Activated CD8-positive, alpha-beta memory T cell treated with anti-CD3 and anti-CD28 coated beads, Interleukin-2, amount 50 U/mL, for 4 hours (primary cell): ENCODE measurements around the gene RAB31.
"Not testable (repeated sequence)": the region's sequence is repeated elsewhere in the genome, so short reads cannot be mapped to it uniquely, and the experiment has no call there.

Experiments
- DNase-seq: peaks from one replicate; pipeline ENCODE4 v3.0.0-alpha.2; 2020

RAB31 gene

DNA sequence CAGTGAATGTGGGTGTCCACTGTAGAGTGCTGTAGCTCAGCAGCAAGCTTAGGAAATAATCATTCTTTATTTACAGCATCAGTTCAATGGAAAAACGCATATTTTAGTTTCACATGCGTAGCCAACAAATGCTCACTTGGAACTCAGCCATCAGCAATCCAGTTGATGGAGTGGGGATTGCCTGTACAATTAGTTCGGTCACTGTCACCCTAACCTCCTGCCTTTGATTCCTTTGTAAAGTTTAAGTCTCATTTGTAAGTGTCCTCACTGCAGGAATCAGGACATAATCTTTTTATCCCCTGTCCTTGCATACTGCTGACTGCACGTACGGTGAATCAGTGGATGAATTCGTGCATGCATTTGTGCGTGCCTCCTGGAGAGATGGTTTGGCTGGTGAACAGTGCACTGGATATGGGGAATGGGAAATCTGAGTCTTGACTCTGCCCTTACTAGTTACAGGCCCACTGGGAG, 55.9 kb downstream of the RAB31 start:
- no peak for DNase-seq

DNA sequence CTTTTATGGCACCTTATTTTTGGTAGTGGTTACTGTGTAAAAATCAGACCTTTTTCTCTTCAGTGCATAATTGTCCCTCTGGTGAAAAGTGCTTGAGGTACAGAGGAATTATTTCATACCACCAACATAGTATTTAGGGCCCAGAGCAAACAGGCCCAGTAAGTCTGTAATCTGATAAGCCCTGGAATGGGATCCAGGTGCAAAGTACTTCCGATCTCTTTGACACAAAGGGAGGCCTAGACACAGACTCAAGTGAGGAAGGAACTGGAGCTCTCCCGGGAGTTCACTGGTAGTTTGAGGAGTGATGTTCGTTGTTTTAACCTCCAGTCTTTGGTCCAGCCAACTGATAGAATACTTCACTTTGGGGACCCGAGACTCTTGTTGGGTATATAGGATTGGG, 57.4 kb downstream of the RAB31 start:
- DNase-seq: no peak

GRCh38 chr18:9766076-9766481, 58.0 kb downstream of the RAB31 start:
- no peak for DNase-seq

GRCh38 chr18:9766740-9767139, 58.6 kb downstream of the RAB31 start:
- DNase-seq: no peak

- not testable (repeated sequence) for DNase-seq
Observed at GRCh38 chr18:9768071-9768691, 60.1 kb downstream of the RAB31 start.

DNA sequence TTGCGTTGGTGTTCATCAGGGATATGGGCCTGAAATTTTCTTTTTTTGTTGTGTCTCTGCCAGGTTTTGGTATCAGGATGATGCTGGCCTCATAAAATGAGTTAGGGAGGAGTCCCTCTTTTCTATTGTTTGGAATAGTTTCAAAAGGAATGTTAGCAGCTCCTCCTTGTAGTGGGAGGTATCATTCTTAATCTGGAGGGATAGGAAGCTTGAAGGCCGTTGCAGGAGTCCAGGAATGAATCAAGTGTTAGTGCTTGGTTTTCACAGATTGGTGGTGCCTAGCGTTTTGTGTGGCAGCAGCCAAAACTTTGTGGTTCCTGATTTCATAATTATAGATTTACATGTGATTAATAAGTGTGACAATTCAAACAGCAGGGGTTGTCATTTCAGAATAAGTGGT, 62.0 kb downstream of the RAB31 start:
- DNase-seq: not testable (repeated sequence)

- DNase-seq: peak; percentile 47
Observed at GRCh38 chr18:9771261-9771976, 63.3 kb downstream of the RAB31 start.

DNA sequence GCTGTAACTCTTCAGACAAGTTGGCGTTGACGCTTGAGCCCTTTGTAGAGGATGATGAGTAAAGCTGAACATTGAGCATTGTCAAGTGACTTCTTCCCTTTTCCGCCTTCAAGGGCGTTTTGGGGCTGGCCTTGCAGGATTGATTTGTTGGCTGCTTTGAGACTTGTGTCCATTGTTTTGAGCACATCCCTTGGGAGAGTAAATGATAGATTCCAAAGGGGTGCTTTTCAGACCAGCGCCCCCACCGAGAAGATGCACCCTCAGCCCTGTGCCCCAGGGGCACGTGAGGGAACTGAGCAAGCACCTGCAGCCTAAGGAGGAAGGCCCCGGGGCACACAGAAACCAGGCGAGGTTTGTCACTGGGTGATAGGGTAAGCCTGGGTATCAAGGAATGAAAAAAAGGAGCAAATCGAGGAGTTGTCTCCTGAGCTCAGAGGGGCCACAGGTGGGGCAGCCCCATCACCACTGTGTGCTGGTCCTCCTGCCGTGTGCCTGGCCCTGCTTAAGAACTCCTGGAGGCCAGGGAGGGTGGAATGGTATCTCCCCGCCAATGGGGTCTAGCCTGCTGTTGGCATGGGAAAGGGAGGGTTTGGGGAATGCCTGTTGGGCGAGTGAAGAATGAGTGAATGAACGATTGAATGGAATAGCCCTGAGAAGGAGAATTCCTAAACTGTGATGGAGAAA, 64.0 kb downstream of the RAB31 start:
- DNase-seq: no peak

GRCh38 chr18:9772847-9773677, 65.0 kb downstream of the RAB31 start:
- no peak for DNase-seq

DNA sequence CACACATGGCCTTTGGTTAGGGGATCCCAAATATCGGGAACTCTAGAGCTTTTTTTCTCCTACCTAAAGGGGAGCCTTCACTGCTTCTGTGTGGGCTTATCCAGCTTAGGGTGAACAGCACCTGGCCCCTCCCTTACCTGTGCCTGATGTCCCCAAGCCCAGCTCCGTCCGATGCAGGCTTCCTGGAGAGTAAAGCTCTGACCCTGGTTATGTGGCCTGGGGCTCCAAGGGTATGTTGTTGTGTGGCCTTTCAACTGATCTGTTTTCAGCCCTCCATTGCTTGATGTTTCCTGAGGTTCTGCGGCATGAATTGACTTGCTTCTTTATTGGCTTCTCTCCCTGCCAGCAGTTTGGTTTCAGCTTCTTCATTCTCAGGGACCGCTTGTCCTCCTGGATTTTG, 66.0 kb downstream of the RAB31 start:
- DNase-seq: no peak

DNA sequence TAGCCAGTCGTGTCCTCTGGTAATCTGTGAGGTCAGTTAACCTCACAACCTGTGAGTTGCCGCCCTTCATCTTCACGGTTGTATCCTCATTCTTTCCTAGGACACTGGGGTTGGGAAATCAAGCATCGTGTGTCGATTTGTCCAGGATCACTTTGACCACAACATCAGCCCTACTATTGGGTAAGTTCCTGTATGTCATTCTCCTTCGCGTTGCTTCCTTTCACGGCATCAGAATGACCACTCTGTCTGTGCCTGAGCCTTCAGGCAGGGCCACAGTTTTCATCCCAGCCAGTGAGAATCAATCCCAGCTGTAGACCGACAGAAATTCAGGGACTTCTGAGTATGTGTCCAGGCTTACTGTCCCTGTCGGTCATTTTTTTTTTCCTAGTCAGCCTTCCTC, 67.1 kb downstream of the RAB31 start:
- no peak for DNase-seq

DNA sequence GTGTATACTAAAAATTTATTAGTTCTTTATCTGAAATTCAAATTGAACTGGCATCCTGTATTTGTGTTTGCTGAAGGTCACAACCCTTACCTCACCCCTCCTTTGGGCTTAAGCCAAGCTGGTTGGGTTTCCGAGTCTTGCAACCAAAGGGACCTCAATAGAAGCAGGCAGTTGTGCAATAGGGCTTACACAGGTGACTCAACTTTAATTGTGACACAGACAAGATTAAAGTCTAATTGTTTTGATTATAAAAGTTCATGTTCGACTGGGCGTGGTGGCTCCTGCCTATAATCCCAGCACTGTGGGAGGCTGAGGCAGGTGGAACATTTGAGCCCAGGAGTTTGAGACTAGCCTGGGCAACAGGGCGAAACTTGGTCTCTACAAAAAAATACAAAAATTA, 71.5 kb downstream of the RAB31 start:
- DNase-seq: no peak

DNA sequence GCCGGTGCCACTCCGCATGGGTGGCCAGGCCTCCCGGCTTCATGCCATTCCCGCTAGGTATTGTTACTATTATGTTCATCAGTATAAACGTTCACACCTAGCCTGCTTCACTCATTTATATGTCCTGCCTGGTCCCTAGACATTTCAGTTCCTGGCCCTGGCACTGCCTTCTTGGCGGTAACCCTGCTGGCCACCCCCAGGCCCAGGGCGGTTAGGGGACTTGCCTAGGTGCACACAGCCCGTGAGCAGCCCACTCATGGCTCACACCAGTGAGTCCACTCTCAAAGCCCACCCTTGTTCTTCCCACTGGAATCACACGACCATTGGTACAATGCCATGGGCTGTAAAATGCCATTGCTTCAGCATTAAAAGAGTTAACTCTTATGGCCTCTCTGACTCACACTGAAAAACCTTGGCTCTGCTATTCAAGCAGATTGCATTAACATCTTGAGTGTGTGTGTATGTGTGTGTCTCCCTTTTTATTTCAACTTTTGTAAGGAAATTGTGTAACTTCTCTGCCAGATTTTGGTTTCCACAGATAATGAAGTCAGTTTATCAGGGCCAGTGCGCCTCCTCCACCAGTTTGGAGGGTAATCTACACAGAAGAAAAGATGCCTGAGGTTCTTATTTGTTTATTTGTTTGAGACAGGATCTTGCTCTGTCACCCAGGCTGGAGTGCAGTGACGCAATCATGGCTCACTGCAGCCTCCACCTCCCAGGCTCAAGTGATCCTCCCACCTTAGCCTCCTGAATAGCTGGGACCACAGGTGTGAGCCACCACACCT, 74.2 kb downstream of the RAB31 start:
- DNase-seq: no peak

DNA sequence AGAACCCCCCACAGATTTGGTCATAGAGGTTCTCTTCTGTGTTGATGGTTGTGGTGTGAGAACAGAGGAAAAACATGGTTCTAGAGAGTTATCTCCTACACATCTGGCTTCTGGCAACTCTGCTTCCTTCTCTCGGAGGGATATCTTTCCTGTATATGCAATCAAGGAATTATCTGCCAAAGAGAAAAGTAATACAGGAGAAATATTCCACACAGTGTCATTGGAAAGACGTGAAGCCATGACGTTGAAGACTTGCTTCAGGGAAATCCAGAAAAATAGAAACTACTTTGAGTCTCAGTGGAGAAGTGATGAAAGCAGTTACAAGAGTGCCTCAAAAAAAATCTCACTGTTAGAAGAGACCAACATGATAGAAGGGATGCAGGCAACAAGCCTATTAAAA, 78.5 kb downstream of the RAB31 start:
- DNase-seq: no peak

DNA sequence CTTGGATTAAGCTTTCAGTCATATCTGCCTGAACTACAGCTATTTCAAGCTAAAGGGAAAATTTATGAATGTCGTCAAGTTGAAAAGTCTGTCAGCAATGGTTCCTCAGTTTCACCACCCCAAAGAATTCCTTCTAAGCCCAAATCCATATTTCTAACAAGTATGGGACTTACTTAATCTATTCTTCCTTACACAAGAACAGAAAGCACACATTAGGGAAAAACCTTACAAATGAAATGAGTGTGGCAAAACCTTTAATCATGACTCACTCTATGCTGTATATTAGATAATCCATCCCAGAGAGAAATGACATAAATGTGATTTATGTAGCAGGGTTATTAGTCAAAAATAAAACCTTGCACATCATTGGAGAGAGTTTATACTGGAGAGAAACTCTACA, 78.9 kb downstream of the RAB31 start:
- no peak for DNase-seq

DNA sequence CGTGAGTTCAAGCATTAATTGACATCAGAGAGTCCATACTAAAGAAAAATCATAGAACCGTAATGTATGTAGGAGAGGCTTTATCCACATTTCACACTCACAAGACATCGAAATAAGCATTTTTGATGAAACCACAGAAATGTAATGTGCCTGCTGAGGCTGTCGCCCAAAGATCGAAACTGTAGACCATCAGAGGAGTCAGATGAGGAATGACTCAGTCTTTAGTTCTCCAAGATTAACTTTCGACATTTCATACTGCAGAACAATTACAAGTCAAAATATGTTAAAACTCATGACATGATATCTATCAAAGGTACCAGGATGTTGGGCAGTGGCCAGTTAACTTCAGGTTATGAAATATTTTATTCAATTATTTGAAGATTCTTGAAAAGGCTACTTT, 79.6 kb downstream of the RAB31 start:
- no peak for DNase-seq

- DNase-seq: no peak
Observed at GRCh38 chr18:9788140-9788539, 80.0 kb downstream of the RAB31 start.

- no peak for DNase-seq
Observed at GRCh38 chr18:9788860-9789259, 80.8 kb downstream of the RAB31 start.

DNA sequence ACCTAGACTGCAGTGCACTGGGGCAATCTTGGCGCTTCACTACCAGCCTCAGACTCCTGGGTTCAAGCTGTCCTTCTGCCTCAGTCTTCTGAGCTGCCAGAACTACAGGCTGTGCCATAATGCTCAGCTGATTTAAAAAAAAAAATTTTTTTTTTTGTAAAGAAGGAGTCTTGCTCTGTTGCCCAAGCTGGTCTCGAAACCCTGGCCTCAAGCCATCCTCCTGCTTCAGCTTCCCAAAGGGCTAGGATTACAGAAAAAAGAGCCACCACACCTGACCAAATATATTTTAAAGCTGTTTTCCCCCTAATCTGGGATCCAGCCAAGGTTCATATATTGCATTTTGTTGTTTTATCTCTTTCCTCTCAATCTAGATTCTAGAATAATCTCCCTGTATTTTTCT, 82.2 kb downstream of the RAB31 start:
- DNase-seq: no peak

GRCh38 chr18:9791991-9792390, 83.9 kb downstream of the RAB31 start:
- DNase-seq: no peak

GRCh38 chr18:9792565-9793245, 84.6 kb downstream of the RAB31 start:
- DNase-seq: no peak

GRCh38 chr18:9796011-9796410, 87.9 kb downstream of the RAB31 start:
- DNase-seq: no peak
